HUDEP-2 (cell line): Measurements from ENCODE around the gene USH1C.

Experiments used
- DNase-seq, 76 experiments: peaks; one replicate each; lab custom pipeline; 2025; ENCODE audit not compliant: unreplicated experiment in 76 of 76; lab: John Stamatoyannopoulos, UW

USH1C gene

GRCh38 chr11:17510507-17511206 is 33.6 kb downstream of the USH1C start:
- no peak for DNase-seq

DNA sequence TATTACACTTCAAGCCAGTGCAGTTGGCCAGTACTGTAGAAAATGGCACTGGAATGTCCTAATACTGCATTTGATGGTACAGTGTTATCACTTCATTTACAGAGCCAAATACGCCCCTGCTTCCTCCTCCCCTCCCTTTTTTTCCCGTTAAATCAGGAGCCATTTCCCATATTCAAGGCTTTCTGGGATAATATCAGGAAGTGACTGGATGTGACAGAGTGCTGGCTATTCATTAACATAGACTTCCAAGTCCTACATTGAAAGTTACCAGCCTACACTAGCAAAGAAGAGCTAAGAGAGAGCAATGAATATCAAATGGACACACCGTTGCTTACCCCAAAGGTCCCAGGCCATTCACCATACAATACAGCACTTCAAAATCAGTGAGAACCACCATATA is 35.4 kb downstream of the USH1C start:
- no peak for DNase-seq

GRCh38 chr11:17508306-17508705 is 35.9 kb downstream of the USH1C start:
- no peak for DNase-seq

DNA sequence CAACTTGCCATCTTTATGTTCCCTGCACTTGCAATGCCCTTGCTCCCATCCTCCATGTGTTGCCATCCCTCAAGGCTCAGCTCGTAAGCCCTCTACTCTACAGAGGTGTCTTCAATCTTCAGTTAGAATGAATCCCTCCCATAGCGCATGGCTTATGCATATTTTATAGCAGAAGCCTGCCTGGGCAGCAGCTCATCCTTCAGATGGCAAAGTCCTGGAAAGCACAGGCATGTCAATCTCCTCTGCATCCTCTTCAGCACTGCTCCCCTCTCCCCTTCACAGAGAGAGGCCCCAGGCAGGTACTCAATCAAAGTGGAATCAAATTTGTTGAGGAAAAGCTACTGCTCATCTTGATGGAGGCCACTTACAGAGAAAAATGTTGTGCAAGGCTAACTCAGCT is 36.4 kb downstream of the USH1C start:
- DNase-seq = no peak

DNA sequence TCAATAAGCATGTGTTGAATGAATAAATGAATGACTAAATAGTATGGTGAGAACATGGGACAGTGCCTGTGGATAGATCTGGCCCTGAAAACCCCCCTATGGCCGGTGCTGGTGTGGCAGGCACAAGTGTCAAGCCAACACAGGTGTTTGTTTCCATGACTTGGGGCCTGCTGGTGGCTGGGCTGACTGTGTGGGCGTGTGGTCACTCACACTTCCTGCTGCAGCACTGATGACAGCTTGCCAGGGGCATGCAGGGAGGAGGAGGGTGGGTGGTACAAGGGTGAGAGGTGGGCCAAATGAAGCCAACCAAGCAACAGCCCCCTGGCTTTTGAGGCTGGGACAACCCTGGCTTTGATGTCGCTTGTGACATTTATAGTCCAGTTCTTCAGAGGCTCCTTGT is 37.3 kb downstream of the USH1C start:
- no peak for DNase-seq

- no peak for DNase-seq
These were observed 37.9 kb downstream of the USH1C start for GRCh38 chr11:17506314-17506713.

DNA sequence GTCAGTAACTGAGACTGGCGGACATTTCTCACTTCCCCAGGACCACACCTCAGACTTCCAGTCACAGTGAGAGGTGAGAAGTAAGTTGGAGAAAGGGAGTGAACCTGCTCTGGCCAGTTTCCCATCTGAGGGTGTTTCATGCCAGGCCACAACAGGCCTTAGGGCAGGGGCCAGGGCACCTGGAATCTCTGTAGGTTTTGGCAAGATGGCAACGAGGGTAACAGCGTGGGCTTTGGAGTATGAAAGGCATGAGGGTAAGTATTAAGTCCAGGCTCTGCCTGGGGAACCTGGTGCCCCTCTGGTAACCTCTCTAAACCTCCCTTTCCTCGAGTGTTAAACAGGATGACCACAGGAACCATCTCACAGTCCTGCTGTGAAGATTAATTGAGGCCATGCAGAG is 39.1 kb downstream of the USH1C start:
- DNase-seq = no peak

DNA sequence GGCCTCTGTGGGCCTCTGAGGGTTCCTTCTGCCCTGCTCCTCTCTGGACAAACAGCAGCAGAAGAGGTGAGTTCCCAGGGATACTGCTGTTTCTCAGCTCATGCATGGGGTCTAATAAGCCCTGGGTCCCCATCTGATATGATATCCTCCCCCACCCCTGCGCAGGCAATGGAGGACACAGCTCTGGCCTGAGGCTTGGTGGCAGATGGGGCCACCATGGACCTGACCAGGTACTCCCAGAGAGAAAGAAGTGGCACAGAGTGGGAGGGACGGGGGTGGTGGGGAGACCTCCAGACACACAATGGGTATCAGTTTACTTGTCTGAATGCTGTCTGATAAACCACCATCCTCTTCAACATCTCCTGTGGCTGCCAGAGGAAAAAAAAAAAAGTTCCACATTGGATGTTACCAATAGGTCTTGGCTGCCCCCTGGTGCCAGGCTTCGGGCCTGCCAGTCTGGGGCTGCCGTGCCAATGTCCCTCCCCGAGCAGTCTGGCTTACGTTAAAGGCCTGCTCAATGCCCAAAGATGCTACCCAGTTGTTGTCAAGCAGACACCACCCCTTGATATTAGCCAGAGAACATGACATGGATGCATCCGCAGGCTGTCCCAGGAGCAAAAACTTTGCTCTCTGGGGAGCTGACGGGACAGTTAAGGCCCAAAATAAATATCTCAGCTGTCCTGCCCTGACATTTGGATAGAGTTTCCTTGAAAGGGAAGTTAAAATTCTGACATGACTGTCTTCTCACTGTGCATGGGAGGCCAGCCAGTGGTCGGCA is 39.7 kb downstream of the USH1C start:
- DNase-seq = peak in 61 of 76 experiments; percentile 4 to 73 (median 48)

DNA sequence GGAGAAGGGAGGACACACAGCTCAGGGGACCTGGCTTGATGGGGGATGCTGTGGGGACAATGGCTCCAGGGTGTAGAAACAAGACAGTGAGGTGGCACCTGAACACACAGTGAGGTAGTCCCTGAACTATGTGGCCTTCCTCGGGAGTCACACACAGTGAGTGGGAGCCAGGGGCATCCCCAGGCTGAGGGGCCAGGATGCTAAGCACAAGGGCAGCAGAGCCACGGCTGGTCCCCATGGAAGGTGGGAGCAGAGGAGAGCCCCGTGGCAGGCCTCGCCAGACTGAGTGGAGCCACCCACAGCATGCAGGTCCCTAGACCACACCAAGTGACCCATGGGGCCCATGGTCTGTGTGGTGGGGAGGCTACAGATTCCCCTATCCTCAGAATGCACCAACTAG is 41.6 kb downstream of the USH1C start:
- no peak for DNase-seq

GRCh38 chr11:17500673-17501072 is 43.5 kb downstream of the USH1C start:
- DNase-seq = no peak

GRCh38 chr11:17498475-17498874 is 45.7 kb downstream of the USH1C start:
- peak in 1 of 76 experiments; percentile 11 for DNase-seq

GRCh38 chr11:17498058-17498457 is 46.2 kb downstream of the USH1C start:
- DNase-seq = no peak

- DNase-seq = no peak
These were observed 47.8 kb downstream of the USH1C start for GRCh38 chr11:17496406-17496805.

GRCh38 chr11:17494019-17494418 is 50.2 kb downstream of the USH1C start:
- no peak for DNase-seq

GRCh38 chr11:17490938-17491337 is 53.3 kb downstream of the USH1C start:
- DNase-seq = no peak

GRCh38 chr11:17490232-17490631 is 54.0 kb downstream of the USH1C start:
- no peak for DNase-seq

DNA sequence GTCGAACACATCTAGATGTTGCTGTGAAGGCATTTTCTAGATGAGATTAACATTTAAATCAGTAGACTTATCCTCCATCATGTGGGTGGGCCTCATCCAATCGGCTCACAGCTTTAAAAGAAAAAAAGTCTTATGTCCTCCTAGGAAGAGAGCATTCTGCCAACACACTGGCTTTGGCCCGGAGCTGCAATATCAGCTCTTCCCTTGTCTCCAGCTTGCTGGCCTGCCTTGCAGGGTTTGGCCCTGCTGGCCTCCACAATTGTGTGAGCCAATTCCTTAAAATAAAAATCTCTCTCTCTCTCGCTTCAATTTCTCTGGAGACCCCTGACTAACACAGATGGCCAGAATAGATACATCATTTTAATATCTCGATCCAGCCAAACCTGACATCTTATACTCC is 54.5 kb downstream of the USH1C start:
- DNase-seq = no peak

DNA sequence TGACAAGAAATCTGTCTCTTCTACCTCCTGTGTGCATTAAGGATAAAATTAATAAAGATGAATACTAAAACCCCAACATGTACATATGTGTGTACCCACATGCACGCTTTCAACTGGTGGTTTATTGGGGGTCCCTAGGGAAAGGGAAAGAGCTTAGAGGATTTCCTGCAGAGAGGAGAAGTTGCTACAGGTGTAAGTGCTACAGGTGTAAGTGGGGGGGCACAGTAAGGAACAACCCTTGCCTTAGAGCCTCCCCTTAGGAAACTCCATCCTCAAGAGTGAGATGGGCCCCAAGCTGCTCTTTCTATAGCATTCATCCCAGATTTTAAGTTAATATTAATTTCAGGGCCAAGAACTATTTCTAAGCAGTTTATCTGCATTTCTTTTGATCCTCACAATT is 55.7 kb downstream of the USH1C start:
- DNase-seq = no peak

DNA sequence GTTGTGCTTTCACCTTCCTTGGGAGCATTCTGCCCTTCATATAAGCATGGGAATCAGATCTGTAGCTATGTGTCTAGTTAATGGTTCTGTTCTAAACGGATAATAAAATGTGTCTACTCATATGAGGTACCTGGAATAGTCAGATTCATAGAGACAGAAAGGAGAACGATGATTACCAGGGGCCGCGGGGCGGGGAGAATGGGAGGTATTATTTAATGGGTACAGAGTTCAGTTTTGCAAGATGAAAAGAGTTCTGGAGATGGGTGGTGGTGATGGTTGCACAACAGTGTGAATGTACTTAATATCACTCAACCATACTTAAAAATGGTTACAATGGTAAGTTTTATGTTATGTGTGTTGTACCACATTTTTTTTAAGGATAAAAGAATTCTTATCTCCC is 57.6 kb downstream of the USH1C start:
- DNase-seq = no peak

GRCh38 chr11:17483505-17483904 is 60.7 kb downstream of the USH1C start:
- DNase-seq = no peak

- DNase-seq = no peak
These were observed 62.3 kb downstream of the USH1C start for GRCh38 chr11:17481905-17482304.
